Kidney epithelial cell (primary cell): ENCODE measurements around the gene UBASH3B. TPM values are rescaled to one million over a fixed set of nuclear protein-coding genes. Genes with fewer than 3 reads are reported as not detected.
"Not testable (repeated sequence)": the region's sequence is repeated elsewhere in the genome, so short reads cannot be mapped to it uniquely, and the experiment has no call there.

Experiments
- DNase-seq: peaks from one replicate; pipeline ENCODE4 v3.0.0-alpha.2; 2010; ENCODE audit warnings: low read depth
- H3K27me3 ChIP-seq: 2 replicates; pipeline ENCODE4 v1.6.0; 2011; ENCODE audit warnings: low read length; ENCODE audit not compliant: control insufficient read depth, insufficient read depth
- H3K36me3 ChIP-seq: 2 replicates; pipeline ENCODE4 v1.5.1; 2011; ENCODE audit warnings: low read length; ENCODE audit not compliant: control insufficient read depth, insufficient read depth
- H3K4me3 ChIP-seq: 2 replicates; pipeline ENCODE4 v1.5.1; 2011; ENCODE audit warnings: low read depth, mild to moderate bottlenecking, control low read depth, low read length
- CTCF ChIP-seq: IDR thresholded peaks from 2 replicates; pipeline ENCODE4 v1.5.1; 2011; ENCODE audit warnings: mild to moderate bottlenecking, moderate library complexity, low read length, control low read depth, inconsistent platforms; ENCODE audit not compliant: insufficient read depth, poor library complexity, severe bottlenecking
- total RNA-seq: library from RNA; depleted of rRNA; stranded (reverse); fragments of >200 nt; gene quantifications from 2 replicates; pipeline ENCODE4 v1.2.3, GENCODE V29; 2015

Gene UBASH3B
- total RNA-seq, 1 donor from 2014 or later: 32.0 TPM

- TF ChIP-seq CTCF: no peak
- DNase-seq: no peak
- Histone ChIP-seq H3K36me3 (no peaks in the 10 kb centered on the region), H3K4me3 (no peak overlapping the region), H3K27me3 (no peaks in the 10 kb centered on the region)
Observed at GRCh38 chr11:122728561-122728960, 73.0 kb downstream of the UBASH3B start.

- no peak for DNase-seq
- Histone ChIP-seq H3K27me3 (no peaks in the 10 kb centered on the region), H3K36me3 (no peaks in the 10 kb centered on the region), H3K4me3 (no peak overlapping the region)
- TF ChIP-seq CTCF: no peak
Observed at GRCh38 chr11:122729139-122729538, 73.6 kb downstream of the UBASH3B start.

- H3K27me3 ChIP-seq, H3K36me3 ChIP-seq, DNase-seq, H3K4me3 ChIP-seq: not testable (repeated sequence)
Observed at GRCh38 chr11:122730694-122731093, 75.2 kb downstream of the UBASH3B start.

- DNase-seq: no peak
- Histone ChIP-seq H3K36me3 (no peaks in the 10 kb centered on the region), H3K27me3 (no peaks in the 10 kb centered on the region), H3K4me3 (no peak overlapping the region)
- TF ChIP-seq CTCF: no peak
Observed at GRCh38 chr11:122731500-122731913, 76.0 kb downstream of the UBASH3B start.

GRCh38 chr11:122732342-122733315 is 77.1 kb downstream of the UBASH3B start:
- no peaks in the 10 kb centered on the region for H3K27me3 ChIP-seq
- no peak for DNase-seq
- TF ChIP-seq CTCF: no peak
- no peaks in the 10 kb centered on the region for H3K36me3 ChIP-seq
- H3K4me3 ChIP-seq: no peak overlapping the region

GRCh38 chr11:122733318-122733717 is 77.8 kb downstream of the UBASH3B start:
- no peak for TF ChIP-seq CTCF
- Histone ChIP-seq H3K27me3 (no peaks in the 10 kb centered on the region), H3K36me3 (no peaks in the 10 kb centered on the region), H3K4me3 (no peak overlapping the region)
- no peak for DNase-seq
